Measurements from ENCODE around the gene ETFB.

DNA sequence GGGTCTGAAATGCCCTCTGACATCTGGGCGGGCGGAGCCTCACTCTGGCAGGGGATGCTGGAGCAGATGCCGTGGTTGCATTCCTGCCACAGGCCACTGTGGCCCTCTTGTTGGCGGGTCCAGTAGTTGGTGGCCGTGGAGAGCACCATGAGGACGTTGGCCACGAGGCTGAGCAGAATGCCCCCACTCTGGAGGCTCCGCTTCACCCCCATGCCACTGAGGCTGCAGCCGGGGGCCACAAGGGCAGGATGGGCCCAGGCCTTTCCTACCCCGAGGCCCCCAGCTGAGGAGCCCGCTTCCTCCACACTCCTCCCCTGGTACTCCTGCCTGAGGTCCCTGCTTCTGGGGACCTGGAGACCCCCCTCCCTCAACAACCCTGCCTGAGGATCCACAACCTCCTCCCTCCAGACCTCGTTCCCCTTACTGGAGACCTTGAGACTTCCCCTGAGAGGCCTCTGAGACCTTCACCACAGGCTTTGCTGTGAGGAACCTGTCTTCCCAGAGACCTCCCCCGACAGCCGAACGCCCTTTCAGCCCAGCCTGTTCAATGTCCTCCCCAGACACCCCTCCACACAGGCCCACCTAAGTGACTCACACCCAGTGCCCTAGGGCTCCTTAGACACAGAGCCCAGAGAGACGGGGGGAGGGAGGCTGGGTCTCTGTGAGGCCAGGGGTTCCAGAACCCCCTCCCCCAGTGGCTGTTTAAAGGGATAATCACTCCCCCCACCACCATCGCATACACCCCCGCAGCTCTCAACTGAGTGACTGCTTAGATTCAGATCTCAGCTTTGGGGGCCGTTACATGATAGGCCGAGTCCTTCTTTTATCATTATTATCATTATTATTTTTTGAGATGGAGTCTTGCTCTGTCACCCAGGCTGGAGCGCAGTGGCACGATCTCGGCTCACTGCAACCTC, 2.4 kb upstream of the ETFB start, which contains the start of gene CLDND2:
- TF ChIP-seq SIN3A (IDR thresholded peaks at IDR 0.05; ENCODE audit: borderline replicate concordance, insufficient read depth, low read depth, low read length), result no peak
- TF ChIP-seq, protein P1, sequence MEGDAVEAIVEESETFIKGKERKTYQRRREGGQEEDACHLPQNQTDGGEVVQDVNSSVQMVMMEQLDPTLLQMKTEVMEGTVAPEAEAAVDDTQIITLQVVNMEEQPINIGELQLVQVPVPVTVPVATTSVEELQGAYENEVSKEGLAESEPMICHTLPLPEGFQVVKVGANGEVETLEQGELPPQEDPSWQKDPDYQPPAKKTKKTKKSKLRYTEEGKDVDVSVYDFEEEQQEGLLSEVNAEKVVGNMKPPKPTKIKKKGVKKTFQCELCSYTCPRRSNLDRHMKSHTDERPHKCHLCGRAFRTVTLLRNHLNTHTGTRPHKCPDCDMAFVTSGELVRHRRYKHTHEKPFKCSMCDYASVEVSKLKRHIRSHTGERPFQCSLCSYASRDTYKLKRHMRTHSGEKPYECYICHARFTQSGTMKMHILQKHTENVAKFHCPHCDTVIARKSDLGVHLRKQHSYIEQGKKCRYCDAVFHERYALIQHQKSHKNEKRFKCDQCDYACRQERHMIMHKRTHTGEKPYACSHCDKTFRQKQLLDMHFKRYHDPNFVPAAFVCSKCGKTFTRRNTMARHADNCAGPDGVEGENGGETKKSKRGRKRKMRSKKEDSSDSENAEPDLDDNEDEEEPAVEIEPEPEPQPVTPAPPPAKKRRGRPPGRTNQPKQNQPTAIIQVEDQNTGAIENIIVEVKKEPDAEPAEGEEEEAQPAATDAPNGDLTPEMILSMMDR (IDR thresholded peaks at IDR 0.05), result no peak

Measured in Panc1 (cell line).